Left renal pelvis (tissue), 4 donors: Measurements from ENCODE around the gene KRT75. TPM values are rescaled to one million over a fixed set of nuclear protein-coding genes. Genes with fewer than 3 reads are reported as not detected.

Source experiments
- DNase-seq, 4 donors: peaks; one replicate each; pipeline ENCODE4 v3.0.0-alpha.2; 2013; ENCODE audit warnings: low read depth in 4 of 4, low spot score in 3 of 4
- polyA plus RNA-seq, 4 donors: library from polyadenylated mRNA; unstranded; fragments of 120-200 nt; gene quantifications; one replicate each; pipeline ENCODE4 v1.2.1, GENCODE V29; 2013; ENCODE audit not compliant: insufficient read length in 4 of 4

KRT75 gene
- polyA plus RNA-seq, 4 donors, result not detected

DNA sequence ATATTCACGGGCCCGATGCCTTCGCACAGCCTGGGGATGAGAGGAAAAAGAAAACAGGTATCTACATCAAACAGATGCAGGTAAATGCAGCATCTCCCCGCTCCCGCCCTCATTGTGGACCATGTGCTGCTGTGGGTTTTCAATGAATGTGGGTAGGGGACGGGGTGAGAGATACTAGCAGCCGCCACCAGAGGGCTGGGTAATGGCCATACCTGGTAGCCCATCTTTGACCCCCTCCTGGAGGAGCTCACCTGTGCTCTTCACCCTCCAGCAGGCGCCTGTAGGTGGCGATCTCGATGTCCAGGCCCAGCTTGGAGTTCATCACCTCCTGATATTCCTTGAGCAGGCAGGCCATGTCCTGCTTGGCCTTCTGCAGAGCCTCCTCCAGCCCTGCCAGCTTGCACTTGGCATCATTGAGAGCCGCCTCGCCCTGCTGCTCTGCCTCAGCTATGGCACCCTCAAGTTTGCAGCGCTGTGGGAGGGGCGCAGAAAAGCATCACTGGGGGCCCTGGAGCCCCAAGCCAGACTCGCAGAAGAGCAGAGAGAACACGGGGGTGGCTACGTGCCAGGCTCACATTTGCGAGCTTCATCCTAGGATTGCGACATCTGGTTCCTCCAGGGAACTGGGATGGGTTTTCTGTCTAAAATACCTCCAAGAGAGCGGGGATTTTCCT lies 38.3 kb downstream of the KRT75 start:
- no peak for DNase-seq

DNA sequence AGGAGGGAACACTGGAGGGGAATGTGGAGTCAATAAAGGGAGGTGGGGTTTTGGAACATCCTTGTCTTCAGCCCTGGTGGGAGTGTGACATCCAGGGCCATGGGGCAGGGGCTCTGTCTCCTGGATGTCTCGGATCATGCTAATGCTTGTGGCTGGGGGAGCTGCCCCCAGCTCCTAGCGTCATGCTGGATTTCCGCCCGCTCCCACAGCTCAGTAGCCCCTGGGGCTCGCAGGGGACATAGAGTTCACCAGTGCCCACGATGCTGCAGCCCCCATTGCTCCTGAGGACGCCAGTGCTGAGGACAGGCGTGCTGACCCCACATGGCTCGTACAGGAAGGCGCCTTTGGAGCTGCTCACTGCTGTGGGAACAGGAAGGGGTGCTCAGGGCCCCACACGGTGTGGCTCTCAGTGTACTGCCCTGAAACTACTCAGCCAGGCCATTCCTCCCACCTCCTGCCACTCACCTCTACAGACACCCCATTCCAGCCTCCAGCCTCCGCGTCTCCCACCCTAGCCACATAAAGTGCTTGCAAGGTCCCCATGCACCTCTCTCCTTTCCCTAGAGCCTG lies 39.2 kb downstream of the KRT75 start:
- DNase-seq, result no peak

- DNase-seq, result no peak
These were observed 41.6 kb downstream of the KRT75 start for GRCh38 chr12:52392465-52393007.

- DNase-seq, result no peak
These were observed 42.6 kb downstream of the KRT75 start for GRCh38 chr12:52391618-52392002.

DNA sequence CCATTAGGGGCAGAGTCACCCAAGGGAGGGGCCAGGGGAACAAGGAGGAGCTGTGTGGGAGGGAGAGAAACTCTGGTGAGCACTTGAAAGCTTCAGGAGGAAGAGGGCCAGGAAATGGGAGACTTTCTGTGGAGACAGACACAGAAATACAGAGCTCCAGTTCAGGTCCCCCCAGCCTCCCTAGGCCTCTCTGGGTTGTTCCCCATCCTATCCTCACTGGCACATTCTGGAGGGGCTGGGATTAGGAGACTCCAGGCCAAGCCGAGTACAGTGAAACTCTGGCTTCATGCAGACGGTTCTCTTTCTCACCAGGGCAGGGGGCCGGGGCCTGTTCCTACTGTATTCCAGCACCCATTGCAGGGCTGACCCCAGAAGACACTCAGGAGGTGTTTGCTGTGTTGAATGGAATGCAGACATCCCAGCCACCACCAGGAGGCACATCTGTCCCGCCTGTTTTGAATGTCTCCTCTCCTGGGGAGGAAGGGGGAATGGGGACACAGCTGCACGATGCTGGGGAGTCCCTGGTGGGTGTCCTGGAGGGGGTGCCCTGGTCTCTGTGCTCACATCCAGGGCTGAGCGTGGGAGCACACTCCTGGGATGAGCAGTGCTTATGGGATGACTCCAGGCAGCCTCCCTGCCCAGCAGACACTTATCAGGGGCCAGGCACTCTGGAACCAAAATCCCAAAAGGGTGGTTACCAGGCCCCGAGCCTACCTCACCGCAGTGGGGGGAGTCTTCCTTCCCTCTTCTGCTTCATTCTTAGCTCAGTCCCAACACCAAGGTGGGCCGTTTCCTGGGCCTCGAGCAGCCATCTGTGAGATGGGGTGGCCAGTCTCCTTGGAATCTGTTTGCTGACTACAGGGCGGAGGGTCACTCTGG lies 43.2 kb downstream of the KRT75 start:
- no peak for DNase-seq

DNA sequence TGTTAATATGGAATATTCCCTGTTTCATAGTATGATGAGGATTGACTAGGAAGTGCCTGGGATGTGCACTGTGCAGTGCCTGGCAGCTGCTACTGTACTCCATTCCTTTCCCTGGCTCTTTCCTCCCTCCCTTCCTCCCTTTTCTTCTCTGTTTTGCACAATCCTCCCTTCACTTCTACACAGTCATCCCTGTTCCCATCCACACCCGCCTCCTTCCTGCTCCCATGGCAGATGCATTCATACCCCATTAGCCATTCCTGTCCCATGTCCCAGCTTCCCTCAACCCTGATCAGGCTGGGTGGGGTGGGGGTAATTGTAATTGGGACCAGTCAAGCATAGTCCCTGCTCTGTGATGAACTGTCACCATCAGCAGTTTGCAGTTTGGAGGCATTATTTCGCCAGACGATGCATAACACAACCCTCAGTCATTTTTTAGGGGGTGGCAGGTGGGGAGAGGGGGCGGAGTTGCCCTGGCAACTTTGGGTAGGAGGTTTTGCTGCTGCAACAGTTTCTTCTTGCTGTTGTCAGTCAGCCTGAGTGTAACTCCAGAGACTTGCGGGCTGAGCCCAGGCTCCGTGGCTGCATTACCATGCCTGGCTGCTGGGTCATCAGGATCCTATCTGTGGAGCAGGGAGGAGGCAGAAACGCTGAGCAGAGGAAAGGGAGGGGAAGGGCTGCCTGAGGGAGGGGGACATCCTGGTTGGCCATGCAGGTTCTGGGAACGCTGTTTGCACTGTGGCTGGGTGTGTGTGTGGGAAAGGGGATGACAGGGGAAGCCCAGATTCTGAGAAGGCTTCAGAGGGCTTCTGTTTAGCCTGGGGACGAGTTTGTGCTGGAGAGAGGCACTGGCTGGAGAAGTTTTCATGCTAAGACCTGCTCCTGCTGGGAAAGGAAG lies 44.6 kb downstream of the KRT75 start:
- DNase-seq, result no peak

- DNase-seq, result no peak
These were observed 46.3 kb downstream of the KRT75 start for GRCh38 chr12:52387859-52388258.

DNA sequence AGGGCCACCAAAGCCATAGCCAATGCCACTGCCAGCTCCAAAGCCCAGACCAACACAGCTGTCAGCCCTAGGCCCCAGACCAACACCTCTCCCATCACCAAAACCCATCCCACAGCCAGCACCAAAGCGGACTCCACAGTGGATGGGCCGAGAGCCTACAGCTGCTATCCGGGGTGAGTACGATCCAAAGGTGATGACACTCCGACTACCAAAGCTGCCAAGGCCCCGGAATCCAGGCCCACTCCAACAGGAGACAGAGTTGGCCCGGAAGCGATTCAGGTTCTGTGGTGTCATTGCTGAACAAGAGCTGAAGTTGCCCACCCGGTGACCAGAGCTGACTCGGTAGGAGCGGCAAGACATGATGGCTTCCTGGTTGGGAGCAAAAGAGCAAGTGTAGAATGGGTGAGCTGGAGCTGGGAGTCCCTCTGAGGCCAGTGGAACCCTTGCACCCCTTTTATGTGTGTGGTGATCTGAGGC lies 48.9 kb downstream of the KRT75 start, which contains the start of gene KRT84:
Gene KRT84 (minus strand): TSS at position 427 of the 477 bp plus-strand sequence. CDS start 67 bp downstream, at position 360.
- DNase-seq, result no peak

GRCh38 chr12:52383331-52383730 lies 50.8 kb downstream of the KRT75 start:
- DNase-seq, result no peak

- DNase-seq, result no peak
These were observed 51.3 kb downstream of the KRT75 start for GRCh38 chr12:52382854-52383253.

- no peak for DNase-seq
These were observed 53.0 kb downstream of the KRT75 start for GRCh38 chr12:52381206-52381605.

DNA sequence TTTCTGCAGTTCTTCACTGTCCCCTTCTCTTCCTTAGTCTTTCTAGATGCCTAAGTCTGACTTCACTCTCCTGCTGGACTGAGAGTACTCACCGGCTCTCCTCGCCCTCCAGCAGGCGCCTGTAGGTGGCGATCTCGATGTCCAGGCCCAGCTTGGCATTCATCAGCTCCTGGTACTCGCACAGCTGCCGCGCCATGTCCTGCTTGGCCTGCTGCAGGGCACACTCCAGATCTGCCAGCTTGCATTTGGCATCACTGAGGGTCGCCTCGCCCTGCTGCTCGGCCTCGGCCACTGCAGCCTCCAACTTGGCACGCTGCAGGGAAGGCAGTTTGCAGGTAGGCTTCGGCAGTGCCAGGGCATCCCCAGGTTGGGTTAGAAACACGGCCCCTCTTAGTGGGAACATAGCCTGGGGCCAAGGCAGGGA lies 53.9 kb downstream of the KRT75 start:
- no peak for DNase-seq

GRCh38 chr12:52379536-52379935 lies 54.6 kb downstream of the KRT75 start:
- no peak for DNase-seq

DNA sequence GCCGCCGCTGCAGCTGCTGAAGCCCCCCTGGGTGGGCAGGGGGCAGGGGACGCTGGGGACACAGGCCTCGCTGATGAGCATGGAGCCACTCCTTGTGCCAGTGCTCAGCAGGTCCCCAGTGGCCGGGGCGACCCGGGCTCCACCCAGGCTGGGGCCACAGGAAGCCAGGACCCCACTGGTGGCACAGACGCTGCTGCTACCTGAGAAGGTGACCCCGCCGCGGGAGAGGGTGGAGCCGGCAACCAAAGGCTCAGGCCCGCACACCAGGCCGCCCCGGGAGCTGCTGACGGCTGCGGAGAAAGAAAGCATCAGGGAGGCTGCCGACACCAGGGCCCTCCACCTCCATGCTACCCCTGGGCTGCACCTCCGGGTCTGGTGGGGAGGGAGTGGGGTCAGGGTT lies 56.1 kb downstream of the KRT75 start:
- DNase-seq, result no peak

- DNase-seq, result no peak
These were observed 56.9 kb downstream of the KRT75 start for GRCh38 chr12:52377266-52377665.

Other genes starting within 250 kb of the KRT75 start
- gene KRT80, start 242.4 kb downstream of the KRT75 start, polyA plus RNA-seq, result 1 to 10 TPM in 2 of 4 donors, under 1 TPM in 2; 0.11 to 1.5 (median 0.97) TPM
- gene KRT7, start 201.1 kb downstream of the KRT75 start, polyA plus RNA-seq, result 100 to 1,000 TPM in 2 of 4 donors, 10 to 100 TPM in 1, 1 to 10 TPM in 1; 2.4 to 127 (median 83.6) TPM
- gene KRT86, start 159.7 kb downstream of the KRT75 start, polyA plus RNA-seq, result under 1 TPM in 1 of 4 donors, not detected in 3; 0.09 TPM
- not detected for gene KRT81, start 142.8 kb downstream of the KRT75 start, polyA plus RNA-seq
- not detected for gene KRT83, start 113.0 kb downstream of the KRT75 start, polyA plus RNA-seq
- under 1 TPM in 1 of 4 donors, not detected in 3; 0.12 TPM for gene KRT85, start 66.9 kb downstream of the KRT75 start, polyA plus RNA-seq
- gene KRT84, start 48.7 kb downstream of the KRT75 start, polyA plus RNA-seq, result not detected
- gene KRT82, start 28.0 kb downstream of the KRT75 start, polyA plus RNA-seq, result not detected
- gene KRT6B, start 17.8 kb upstream of the KRT75 start, polyA plus RNA-seq, result under 1 TPM in 1 of 4 donors, not detected in 3; 0.22 TPM
- not detected for gene KRT6C, start 39.4 kb upstream of the KRT75 start, polyA plus RNA-seq
- under 1 TPM in 1 of 4 donors, not detected in 3; 0.07 TPM for gene KRT6A, start 58.9 kb upstream of the KRT75 start, polyA plus RNA-seq
- 1 to 10 TPM in 1 of 4 donors, under 1 TPM in 3; 0.17 to 1.4 (median 0.37) TPM for gene KRT5, start 86.0 kb upstream of the KRT75 start, polyA plus RNA-seq
- gene KRT71, start 118.8 kb upstream of the KRT75 start, polyA plus RNA-seq, result under 1 TPM in 1 of 4 donors, not detected in 3; 0.30 TPM
- gene KRT74, start 139.5 kb upstream of the KRT75 start, polyA plus RNA-seq, result not detected
- not detected for gene KRT72, start 167.1 kb upstream of the KRT75 start, polyA plus RNA-seq
- gene KRT73, start 184.2 kb upstream of the KRT75 start, polyA plus RNA-seq, result not detected
- not detected for gene KRT2, start 217.8 kb upstream of the KRT75 start, polyA plus RNA-seq
- gene KRT1, start 246.0 kb upstream of the KRT75 start, polyA plus RNA-seq, result 1 to 10 TPM in 1 of 4 donors, under 1 TPM in 3; 0.34 to 2.5 (median 0.39) TPM